ENCODE data around the gene SLC41A2.

SLC41A2 gene

DNA sequence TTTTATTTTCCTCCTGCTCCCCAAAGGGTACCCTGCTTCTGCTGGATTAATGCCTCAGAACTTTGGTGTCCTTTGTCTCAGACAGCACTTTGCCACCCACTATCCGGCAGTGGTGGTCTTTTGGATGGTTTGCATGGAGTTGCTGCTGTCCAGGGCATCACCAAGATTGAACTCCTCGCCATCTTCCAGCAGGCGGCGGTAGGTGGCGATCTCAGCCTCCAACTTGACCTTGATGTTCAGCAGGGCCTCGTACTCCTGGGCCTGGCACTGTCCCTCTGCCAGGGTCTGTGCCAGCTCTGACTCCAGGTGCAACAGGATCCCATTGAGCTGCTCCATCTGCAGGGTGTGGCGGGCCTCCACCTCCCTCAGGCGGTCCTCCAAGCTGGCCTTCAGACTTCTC lies 18.6 kb upstream of the SLC41A2 start:
- CTCF ChIA-PET = no interaction called here

DNA sequence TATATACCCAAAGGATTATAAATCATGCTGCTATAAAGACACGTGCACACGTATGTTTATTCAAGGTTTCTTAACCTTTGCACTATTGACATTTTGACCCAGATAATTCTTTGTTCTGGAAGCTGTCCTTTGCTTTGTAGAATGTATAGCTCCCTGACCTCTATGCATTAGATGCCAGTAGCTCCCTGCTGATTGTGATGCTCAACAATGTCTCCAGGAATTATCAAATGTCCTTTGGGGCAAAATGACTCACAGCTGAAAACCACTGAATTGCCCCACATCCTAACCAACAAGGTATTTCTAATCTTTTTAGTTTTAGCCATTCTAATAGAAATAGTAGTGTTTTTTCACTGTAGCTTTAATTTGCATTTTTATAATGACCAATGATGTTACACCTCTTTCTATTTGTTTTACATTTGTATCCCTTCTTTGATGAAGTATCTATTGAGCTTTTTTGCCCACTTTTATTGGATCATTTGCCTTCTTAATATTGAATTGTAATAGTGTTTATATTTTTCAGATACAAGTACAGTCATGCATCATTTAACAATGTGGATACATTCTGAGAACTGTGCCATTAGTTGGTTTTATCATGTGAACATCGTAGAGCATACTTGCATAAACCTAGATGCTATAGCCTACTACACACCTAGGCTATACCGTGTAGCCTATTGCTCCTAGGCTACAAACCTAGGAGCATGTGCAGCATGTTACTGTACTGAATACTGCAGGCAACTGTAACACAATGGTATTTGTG lies 17.7 kb upstream of the SLC41A2 start:
- TF ChIP-seq TARDBP (IDR thresholded peaks at IDR 0.05) = no peak
- TF ChIP-seq ARNT (IDR thresholded peaks at IDR 0.05) = no peak
- TF ChIP-seq SP1 (IDR thresholded peaks at IDR 0.05) = no peak
- no peak for TF ChIP-seq LEF1 (IDR thresholded peaks at IDR 0.05; ENCODE audit: borderline replicate concordance)
- POLR2A ChIA-PET = no interaction called here
- CTCF ChIA-PET = no interaction called here
- DNase-seq (ENCODE audit: extremely low spot score) = no peak

More for the DNA sequence above, 18.6 kb upstream of the SLC41A2 start:
- TF ChIP-seq SP1 (IDR thresholded peaks at IDR 0.05) (no peak), HDGF (IDR thresholded peaks at IDR 0.05; ENCODE audit: borderline replicate concordance) (no peak), ZNF384 (IDR thresholded peaks at IDR 0.05) (no peak), LEF1 (IDR thresholded peaks at IDR 0.05; ENCODE audit: borderline replicate concordance) (no peak), BHLHE40 (IDR thresholded peaks at IDR 0.05; ENCODE audit: borderline replicate concordance) (no peak), FOXK2 (IDR thresholded peaks at IDR 0.05) (no peak), FOXM1 (IDR thresholded peaks at IDR 0.05; ENCODE audit: borderline replicate concordance) (no peak), FOXA1 (IDR thresholded peaks at IDR 0.05) (no peak)
- POLR2A ChIA-PET = interaction anchor here (0.8 kb wide), 1 partner anchor 10 kb away, joined by 3 read pairs; no protein-coding TSS in a partner anchor
- DNase-seq (ENCODE audit: extremely low spot score) = no peak

DNA sequence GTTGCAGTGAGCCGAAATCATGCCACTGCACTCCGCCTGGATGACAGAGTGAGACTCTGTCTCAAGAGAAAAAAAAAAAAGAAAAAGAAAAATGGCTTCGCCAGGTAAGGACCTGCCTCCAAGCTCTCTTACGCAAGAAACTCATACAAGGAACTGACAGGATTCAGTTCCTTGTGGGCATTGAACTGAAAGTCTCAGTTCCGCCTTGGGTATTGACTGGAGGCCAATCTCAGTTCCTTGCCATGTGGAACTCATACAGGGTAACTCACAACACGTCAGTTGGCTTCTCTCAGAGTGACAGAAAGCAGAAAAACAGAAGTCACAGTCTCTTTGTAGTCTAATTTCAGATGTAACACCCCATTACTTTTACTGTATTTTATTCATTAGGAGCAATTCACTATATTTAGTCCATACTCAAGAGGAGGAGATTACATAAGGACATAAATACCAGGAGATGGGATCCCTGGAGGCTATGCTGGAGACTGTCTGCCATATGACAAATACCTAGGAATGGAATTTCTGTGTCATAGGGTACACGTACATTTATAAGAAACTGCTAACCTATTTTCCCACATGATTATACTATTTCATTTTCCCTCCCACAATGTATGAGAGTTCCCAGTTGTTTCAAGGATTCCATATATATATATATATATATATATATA lies 16.7 kb upstream of the SLC41A2 start:
- POLR2A ChIA-PET = no interaction called here
- CTCF ChIA-PET = no interaction called here
- no peak for DNase-seq (ENCODE audit: extremely low spot score)
- no peak for TF ChIP-seq CTBP1 (IDR thresholded peaks at IDR 0.05; ENCODE audit: borderline replicate concordance)

DNA sequence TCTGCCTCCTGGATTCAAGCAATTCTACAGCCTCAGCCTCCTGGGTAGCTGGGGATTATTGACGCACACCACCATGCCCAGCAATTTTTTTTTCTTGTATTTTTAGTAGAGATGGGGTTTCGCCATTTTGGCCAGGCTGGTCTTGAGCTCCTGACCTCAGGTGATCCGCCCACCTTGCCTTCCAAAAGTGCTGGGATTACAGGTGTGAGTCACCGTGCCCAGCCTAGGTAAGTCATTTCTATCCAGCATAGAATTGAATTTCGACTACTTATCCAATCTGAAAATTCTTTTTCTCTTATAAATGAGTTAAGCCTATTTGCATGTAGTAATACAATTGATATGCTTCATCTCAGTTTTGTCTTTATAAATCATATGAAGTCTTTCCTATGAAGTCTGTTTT lies 15.2 kb upstream of the SLC41A2 start:
- DNase-seq (ENCODE audit: extremely low spot score) = no peak
- TF ChIP-seq LEF1 (IDR thresholded peaks at IDR 0.05; ENCODE audit: borderline replicate concordance) (no peak), NFRKB (IDR thresholded peaks at IDR 0.05) (no peak), ELF4 (IDR thresholded peaks at IDR 0.05) (no peak), L3MBTL2 (conservative IDR thresholded peaks at IDR 0.05) (no peak), TARDBP (IDR thresholded peaks at IDR 0.05) (no peak), BHLHE40 (IDR thresholded peaks at IDR 0.05; ENCODE audit: borderline replicate concordance) (no peak), FOXA1 (IDR thresholded peaks at IDR 0.05) (no peak), CTBP1 (IDR thresholded peaks at IDR 0.05; ENCODE audit: borderline replicate concordance) (no peak)
- POLR2A ChIA-PET = no interaction called here
- CTCF ChIA-PET = no interaction called here

DNA sequence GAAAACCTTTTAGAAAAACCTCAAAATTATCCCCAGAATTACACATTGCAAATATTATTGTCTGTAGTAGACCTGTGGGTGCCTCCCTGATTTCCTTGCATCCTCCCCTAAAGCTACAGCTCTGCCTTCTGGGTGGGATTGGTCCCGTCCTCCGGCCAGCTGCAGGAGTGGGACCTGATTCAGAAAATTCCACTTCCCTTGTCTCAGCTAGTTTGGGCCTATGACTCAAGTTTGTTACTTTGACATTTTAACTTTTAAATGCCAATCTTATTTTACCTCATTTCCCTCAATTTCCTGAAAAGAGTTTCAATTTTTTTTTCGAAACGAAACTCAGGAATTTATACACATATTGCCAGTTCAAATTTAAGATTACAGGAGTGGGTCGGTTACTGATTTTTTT lies 13.2 kb upstream of the SLC41A2 start:
- no peak for DNase-seq (ENCODE audit: extremely low spot score)
- CTCF ChIA-PET = no interaction called here

DNA sequence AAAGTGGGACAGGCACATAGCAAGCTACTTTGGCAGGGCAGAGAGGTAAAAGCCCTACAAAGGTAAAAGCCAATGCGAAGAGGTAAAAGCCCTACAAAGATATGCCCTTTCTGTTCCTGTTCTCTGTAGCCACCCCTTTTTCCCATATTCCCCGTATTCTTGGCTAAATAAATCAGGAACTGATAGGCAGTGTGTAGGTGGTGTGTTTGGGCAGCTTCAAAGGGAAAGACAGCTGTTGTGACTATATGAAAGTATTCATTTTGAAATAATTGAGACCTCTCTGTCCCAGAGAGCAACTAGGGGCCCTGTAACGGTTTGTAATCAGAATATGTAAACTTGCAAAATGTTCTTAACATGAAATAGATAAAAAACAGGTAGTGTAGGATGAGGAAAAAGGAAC lies 11.3 kb upstream of the SLC41A2 start:
- ChIA-PET POLR2A (interaction anchor here (1.6 kb wide), 1 partner anchor 10 kb away, joined by 4 read pairs; no protein-coding TSS in a partner anchor), CTCF (no interaction called here)
- TF ChIP-seq L3MBTL2 (conservative IDR thresholded peaks at IDR 0.05) (no peak), ELF4 (IDR thresholded peaks at IDR 0.05) (no peak), BHLHE40 (IDR thresholded peaks at IDR 0.05; ENCODE audit: borderline replicate concordance) (no peak), ZNF384 (IDR thresholded peaks at IDR 0.05) (no peak), FOXK2 (IDR thresholded peaks at IDR 0.05) (no peak), FOXA1 (IDR thresholded peaks at IDR 0.05) (no peak), LEF1 (IDR thresholded peaks at IDR 0.05; ENCODE audit: borderline replicate concordance) (no peak), CTBP1 (IDR thresholded peaks at IDR 0.05; ENCODE audit: borderline replicate concordance) (no peak), SUZ12 (IDR thresholded peaks at IDR 0.05) (no peak), FOXM1 (IDR thresholded peaks at IDR 0.05; ENCODE audit: borderline replicate concordance) (no peak), ARNT (IDR thresholded peaks at IDR 0.05) (no peak), NFRKB (IDR thresholded peaks at IDR 0.05) (no peak), HDGF (IDR thresholded peaks at IDR 0.05; ENCODE audit: borderline replicate concordance) (no peak), TARDBP (IDR thresholded peaks at IDR 0.05) (no peak), SP1 (IDR thresholded peaks at IDR 0.05) (no peak)
- TF ChIP-seq, protein P1, sequence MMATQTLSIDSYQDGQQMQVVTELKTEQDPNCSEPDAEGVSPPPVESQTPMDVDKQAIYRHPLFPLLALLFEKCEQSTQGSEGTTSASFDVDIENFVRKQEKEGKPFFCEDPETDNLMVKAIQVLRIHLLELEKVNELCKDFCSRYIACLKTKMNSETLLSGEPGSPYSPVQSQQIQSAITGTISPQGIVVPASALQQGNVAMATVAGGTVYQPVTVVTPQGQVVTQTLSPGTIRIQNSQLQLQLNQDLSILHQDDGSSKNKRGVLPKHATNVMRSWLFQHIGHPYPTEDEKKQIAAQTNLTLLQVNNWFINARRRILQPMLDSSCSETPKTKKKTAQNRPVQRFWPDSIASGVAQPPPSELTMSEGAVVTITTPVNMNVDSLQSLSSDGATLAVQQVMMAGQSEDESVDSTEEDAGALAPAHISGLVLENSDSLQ (IDR thresholded peaks at IDR 0.05) = no peak
- DNase-seq (ENCODE audit: extremely low spot score) = no peak

More for the DNA sequence above, 13.2 kb upstream of the SLC41A2 start:
- TF ChIP-seq NFRKB (IDR thresholded peaks at IDR 0.05) (no peak), SUZ12 (IDR thresholded peaks at IDR 0.05) (no peak), SP1 (IDR thresholded peaks at IDR 0.05) (no peak), ELF4 (IDR thresholded peaks at IDR 0.05) (no peak), LEF1 (IDR thresholded peaks at IDR 0.05; ENCODE audit: borderline replicate concordance) (no peak), FOXA1 (IDR thresholded peaks at IDR 0.05) (no peak), HDGF (IDR thresholded peaks at IDR 0.05; ENCODE audit: borderline replicate concordance) (no peak), TARDBP (IDR thresholded peaks at IDR 0.05) (no peak), L3MBTL2 (conservative IDR thresholded peaks at IDR 0.05) (no peak), ZNF384 (IDR thresholded peaks at IDR 0.05) (no peak), ARNT (IDR thresholded peaks at IDR 0.05) (no peak), CTBP1 (IDR thresholded peaks at IDR 0.05; ENCODE audit: borderline replicate concordance) (no peak)
- TF ChIP-seq, protein P1 (IDR thresholded peaks at IDR 0.05) = no peak
- POLR2A ChIA-PET = no interaction called here

DNA sequence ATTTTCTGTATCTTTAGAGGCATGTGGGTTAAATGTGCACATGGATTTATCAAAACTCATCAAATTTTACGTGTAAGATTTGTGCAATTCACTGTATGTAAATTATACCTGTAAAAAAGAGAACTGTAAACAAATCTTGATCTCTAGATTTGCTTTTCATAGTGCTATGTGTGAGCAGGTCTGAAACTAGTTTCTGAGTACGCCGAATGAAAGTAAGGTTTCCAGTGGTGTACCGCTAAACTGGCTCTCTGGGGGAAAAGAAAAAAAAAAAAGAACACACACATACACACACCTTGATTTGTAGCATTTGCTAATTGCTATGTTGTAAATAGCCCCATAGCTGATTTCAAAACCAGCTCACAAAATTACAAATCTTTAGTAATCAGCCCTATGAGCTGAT lies 8.6 kb upstream of the SLC41A2 start:
- ChIA-PET POLR2A (no interaction called here), CTCF (interaction anchor here (1.3 kb wide), 1 partner anchor 8 kb away, joined by 3 read pairs; no protein-coding TSS in a partner anchor)
- TF ChIP-seq, protein P1 (IDR thresholded peaks at IDR 0.05) = no peak
- TF ChIP-seq FOXA1 (IDR thresholded peaks at IDR 0.05) = no peak
- no peak for TF ChIP-seq FOXK2 (IDR thresholded peaks at IDR 0.05)
- no peak for TF ChIP-seq ZNF384 (IDR thresholded peaks at IDR 0.05)
- TF ChIP-seq L3MBTL2 (conservative IDR thresholded peaks at IDR 0.05) = no peak
- TF ChIP-seq FOXM1 (IDR thresholded peaks at IDR 0.05; ENCODE audit: borderline replicate concordance) = no peak
- no peak for TF ChIP-seq ARNT (IDR thresholded peaks at IDR 0.05)
- no peak for TF ChIP-seq LEF1 (IDR thresholded peaks at IDR 0.05; ENCODE audit: borderline replicate concordance)
- no peak for DNase-seq (ENCODE audit: extremely low spot score)

Measured in HEK293T (cell line).